ENCODE measurements around the gene ARRB2. TPM values are rescaled to one million over a fixed set of nuclear protein-coding genes. Genes with fewer than 3 reads are reported as not detected.
A peak's percentile ranks its signal among the peaks of the same experiment; 100 is the strongest.
"Not testable (repeated sequence)": the region's sequence is repeated elsewhere in the genome, so short reads cannot be mapped to it uniquely, and the experiment has no call there.

ARRB2 gene
- total RNA-seq, 1 donor from 2014 or later = 2.7 TPM

DNA sequence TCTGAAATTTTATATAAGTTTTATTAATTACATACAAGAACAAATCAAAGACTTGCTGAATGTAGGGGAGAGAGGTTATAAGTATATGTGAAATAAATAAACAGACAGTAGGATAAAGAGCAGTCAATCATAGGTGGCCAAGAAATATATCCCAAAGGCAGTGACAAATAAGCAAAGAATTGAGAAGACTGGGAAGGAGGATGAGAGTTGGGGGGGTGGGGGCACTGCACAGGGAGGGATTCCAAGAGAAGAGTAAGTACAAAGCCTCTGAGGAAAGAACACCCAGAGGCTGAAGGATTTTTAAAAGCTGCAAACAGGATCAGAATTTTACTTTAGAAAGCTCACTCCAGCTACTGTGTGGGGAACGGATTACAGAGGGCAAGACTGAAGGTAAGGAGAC lies 9.3 kb upstream of the ARRB2 start:
- DNase-seq (ENCODE audit: low read depth) = no peak

DNA sequence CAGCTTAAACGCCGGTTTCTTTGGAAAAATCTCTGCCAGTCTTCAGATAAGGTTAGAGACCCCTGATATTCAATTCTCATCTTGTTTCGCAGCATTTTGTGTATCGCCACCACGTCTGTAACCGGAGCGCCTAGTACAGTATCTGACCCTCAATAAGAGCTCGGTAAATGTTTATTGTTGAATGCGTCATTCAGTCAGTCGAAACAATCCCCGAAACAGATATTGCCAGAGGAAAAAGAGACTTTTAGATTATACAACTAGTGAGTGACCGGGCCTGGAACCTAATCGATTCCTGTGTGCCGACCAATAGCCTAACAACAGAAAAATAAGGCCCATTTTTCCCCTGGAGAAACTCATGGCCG lies 7.1 kb upstream of the ARRB2 start:
- DNase-seq (ENCODE audit: low read depth) = no peak

DNA sequence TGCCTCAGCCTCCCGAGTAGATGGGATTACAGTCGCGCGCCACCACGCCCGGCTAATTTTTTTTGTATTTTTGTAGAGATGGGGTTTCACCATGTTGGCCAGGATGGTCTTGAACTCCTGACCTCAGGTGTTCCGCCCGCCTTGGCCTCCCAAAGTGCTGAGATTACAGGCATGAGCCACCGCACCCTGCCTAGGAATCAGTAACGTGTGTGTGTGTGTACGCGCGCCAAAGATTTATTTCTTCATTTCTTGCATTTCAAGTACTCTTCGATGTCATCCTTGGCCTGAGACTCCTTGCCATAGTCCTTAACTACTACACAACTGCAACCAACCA lies 5.9 kb upstream of the ARRB2 start:
- not testable (repeated sequence) for DNase-seq (ENCODE audit: low read depth)

DNA sequence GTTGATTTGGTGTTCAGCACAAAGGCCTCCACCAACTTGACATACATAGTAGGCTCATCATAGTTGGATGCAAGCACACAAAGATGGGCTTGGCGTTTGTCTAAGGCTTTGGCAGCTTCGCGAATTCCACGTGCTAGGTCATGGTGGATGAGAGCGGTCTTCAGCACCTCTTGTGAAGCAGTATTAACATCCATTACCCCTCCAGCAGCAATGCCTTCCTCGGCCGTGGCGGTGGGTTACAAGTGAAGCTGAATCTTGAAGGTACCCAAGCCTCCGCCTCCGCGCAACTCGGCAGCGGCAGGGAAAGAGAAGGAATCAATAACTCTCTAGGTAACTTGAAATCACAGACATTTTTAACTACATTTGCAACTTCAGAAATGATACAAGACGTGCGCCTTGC lies 5.4 kb upstream of the ARRB2 start:
- DNase-seq (ENCODE audit: low read depth) = no peak

DNA sequence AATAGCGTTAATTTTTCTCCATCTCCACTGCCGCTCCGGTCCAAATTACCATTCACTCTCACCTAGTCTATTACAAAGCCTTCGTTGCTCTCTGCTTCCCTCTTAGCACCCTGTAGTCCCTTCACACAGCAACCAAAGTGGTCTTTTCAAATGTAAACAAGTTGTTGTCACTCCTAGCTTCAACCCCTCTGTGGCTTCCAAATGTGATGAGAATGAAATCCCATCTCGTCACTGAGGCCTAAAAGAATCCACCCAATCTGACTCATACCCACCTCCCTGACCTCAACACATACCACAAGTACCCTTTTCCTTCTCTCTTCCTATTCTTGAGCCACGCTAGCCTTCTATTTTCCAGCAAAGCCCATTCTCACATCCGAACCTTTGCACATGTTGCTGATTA lies 4.3 kb upstream of the ARRB2 start:
- peak; percentile 59 for DNase-seq (ENCODE audit: low read depth)

DNA sequence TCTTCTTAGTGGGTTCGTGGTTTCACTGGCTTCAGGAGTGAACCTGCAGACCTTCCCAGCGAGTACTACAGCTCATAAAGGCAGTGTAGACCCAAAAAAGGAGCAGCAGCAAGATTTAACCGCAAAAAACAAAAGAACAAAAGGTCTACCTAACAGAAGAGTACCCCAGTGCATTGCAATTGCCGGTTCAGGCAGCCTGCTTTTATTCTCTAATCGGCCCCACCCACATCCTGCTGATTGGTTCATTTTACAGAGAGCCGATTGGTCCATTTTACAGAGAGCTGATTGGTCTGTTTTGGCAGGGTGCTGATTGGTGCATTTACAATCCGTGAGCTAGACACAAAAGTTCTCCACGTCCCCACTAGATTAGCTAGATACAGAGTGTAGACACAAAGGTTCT lies 2.0 kb upstream of the ARRB2 start:
- no peak for DNase-seq (ENCODE audit: low read depth)

DNA sequence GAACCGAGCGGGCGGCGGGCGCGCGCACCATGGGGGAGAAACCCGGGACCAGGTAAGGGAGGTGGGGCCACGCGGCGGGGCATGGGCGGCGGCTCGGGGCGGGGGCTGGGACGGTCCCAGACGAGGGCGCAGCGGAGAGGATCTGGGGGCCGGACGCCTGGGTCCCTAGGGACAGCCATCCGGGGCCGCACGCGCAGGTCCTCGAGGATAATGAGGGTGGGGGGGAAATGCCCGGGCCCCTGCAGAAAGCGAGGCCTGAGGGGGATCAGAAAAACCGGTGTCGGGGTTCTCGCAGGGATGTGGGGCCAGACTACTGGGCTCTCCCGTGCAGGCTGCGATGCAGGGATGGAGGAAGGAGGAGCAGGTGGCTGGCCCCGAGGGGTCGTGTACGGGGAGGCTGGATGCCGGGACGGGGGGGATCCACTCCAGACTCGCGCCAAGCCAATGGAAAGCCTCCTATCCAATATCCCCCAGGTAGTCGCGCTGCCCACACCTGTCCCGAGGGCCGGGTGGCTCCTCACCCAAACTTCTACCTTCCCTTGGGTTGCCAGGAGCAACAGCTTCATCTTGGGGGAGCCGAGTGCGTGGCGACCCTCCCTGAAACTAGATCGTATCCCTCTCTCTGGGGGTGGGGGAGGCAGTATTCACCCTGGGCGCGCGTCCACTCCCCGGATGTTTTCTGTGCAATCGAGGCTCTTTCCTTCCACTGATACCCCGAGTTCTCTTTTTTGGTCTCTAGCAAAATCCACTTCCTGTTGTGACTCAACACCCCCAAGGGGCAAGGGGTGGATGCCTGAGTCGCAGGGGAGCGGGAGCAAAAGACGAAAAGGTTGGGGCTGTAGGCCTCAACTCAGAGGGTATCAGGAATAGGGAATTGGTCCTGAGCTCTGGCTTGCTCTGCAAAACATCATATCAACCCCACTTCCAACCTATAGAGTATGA lies 532 bp downstream of the ARRB2 start:
- no peak for DNase-seq (ENCODE audit: low read depth)

DNA sequence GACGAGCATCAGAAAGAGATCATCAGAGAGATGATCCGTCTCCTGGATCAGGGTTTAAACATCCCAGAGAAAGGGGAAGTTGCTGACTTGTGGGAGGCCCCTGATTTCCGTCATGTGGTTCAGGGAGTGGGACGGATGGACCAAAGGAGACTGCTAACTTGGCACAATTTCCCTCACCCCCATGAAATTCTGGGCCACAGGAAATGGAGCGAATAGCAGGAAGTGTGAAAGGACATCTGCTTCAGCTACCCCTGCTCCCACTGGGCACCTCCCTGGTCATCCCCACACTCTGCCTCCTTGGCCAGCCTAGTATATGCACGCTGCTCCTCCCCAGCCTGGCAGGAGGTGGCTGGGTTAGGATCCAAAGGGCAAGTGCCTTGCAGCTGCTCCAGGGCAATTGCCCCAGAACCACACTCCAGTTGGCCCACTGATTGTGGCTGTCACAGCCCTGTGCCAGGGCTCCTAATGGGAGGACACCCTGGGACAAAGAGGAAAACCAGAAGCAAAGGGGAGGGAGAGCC lies 1.3 kb downstream of the ARRB2 start:
- DNase-seq (ENCODE audit: low read depth) = no peak

DNA sequence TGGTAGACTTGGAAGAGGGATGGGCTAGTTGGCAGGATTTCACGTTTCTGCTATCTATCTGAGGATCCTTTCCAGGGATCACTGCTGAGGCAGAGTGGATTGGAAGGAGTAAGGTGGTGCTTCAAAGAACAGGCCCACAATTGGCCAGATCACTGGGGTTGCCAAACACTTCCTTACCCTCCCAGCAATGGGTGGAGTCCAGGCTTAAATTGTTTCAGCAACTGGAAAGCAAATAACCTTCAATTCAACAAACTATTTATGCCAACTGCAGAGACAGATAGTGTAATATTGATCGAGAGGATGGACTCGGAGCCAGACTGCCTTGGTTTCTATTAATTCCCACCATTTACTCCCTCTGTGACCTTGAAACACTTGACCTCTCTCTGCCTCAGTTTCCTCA lies 2.1 kb downstream of the ARRB2 start:
- DNase-seq (ENCODE audit: low read depth) = no peak

DNA sequence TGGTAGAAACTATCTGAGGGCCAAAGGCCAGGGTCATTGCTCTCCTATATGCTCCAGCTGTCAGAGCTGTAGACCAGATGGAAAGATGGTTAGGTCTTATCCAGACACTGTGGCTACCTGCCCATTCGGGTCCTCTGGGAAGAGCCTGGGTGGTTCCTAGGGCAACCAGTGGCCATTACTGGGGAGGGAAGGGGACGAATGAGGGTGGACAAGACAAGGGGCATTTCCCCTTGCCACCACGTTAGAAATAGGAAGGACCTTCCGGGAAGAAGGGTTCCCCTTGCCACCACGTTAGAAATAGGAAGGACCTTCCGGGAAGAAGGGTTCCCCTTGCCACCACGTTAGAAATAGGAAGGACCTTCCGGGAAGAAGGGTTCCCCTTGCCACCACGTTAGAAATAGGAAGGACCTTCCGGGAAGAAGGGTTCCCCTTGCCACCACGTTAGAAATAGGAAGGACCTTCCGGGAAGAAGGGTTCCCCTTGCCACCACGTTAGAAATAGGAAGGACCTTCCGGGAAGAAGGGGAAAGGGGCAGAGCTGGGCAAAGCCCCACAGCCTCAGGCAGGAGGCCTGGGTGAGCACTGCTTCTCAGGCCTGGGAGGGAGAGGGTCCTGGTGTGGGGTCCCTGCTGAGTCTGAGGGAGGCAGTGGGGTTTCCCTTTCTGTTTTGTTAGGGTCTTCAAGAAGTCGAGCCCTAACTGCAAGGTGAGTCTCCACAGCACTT lies 4.1 kb downstream of the ARRB2 start:
- not testable (repeated sequence) for DNase-seq (ENCODE audit: low read depth)

DNA sequence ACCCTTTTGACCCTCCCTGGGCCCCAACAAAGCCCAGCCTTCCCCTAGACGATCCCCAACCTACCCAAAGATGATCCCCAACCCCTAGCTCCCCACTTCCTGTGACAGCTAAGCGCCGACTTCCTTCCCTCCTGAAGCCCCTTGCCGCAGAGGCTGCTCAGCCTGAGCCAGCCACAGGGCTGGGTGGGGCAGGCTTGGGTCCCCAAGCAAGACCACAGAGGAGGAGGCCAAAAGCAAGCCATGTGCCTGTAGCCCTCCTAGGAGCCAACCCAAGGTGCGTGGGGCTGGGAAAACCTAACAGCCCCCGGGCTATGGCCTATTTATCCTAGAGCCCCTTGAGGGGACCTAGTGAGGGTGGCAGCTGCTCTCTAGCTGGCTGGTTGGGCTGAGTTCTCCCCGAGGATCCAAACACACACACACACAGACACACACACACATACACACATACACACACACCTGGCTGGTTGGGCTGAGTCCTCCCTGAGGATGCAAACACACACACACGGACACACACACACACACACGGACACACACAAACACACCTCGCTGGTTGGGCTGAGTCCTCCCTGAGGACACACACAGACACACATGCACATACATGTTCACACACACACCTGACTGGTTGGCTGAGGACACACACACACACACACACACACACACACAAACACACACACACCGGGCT lies 4.8 kb downstream of the ARRB2 start:
- DNase-seq (ENCODE audit: low read depth) = no peak

DNA sequence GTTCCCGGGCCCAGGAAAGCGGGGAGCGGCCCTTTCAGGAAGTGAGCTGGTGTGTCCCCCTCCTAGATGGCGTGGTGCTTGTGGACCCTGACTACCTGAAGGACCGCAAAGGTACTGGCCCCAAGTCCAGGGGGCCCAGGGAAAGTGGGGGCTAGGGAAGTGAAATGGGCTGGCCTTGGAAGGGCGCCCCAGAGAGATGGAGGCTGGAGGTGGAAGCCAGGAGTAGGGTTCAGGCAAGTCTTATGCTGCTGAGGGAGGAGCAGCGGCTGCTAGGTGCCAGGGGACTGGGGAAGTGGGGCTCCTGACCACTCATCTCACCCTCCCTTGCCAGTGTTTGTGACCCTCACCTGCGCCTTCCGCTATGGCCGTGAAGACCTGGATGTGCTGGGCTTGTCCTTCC lies 5.6 kb downstream of the ARRB2 start:
- no peak for DNase-seq (ENCODE audit: low read depth)

DNA sequence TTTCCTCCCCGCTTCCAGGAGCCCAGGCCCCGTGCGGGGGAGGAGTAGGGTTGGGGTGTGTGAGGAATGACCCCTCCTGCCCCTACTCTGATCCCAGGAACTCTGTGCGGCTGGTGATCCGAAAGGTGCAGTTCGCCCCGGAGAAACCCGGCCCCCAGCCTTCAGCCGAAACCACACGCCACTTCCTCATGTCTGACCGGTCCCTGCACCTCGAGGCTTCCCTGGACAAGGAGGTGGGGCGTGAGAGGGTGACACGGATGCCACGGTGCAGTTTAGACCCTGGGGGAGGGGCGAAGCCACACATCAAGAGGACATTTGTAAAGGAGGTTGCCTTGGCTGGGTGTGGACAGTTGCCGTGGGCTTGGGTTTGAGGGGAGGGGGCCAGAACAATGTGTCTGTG lies 7.4 kb downstream of the ARRB2 start:
- no peak for DNase-seq (ENCODE audit: low read depth)

DNA sequence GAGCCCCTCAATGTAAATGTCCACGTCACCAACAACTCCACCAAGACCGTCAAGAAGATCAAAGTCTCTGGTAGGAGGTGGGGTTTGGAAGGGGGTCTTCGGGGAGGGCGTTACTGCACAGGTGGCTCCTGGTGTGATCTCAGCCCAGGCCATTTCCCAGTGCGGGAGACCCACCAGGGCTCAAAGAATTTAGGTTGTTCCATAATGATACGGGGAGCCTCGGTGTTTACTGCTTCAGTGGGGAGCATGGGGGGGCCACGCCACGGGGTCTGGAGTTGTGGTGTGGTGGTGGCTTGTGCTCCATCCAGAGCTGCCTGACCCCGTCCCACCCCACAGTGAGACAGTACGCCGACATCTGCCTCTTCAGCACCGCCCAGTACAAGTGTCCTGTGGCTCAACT lies 7.8 kb downstream of the ARRB2 start:
- no peak for DNase-seq (ENCODE audit: low read depth)

DNA sequence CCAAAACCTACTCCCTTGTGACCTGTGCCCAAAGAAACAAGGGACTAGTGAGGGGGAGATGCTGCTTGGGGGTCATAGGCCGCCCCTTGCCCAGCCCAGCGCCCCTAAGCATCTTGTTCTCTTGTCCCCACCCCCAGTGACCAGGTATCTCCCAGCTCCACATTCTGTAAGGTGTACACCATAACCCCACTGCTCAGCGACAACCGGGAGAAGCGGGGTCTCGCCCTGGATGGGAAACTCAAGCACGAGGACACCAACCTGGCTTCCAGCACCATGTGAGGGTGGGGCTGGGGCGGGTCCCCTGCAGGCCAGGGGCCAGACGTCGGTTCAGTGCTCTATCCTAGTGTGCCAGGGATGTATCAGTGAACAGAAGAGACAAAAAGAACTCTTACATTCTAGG lies 8.7 kb downstream of the ARRB2 start:
- DNase-seq (ENCODE audit: low read depth) = no peak

DNA sequence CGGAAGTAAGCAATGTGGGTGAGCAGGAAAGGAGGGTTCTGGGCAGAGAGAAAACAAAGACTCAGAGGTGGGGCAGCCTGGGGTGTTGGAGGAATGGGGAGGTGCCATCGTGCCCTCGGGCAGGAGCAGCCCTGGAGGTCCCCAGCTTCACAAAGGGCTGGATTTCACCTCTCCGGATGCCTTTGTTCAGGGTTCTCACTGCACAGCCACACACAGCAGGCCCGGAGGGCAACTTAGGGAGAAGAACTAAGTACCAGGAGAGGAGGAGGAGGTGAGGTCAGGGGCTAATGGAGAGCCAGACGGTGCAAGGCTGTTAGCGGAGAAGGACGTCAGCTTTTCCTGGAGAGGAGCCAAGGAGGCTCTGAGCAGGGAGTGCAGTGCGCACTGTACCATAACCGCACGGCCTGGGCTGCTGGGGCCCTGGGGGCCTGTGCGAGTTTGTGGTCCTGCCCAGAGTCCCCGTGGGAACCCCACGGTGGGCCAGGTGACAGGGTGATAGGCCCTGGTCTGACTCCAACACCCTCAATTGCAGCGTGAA lies 9.3 kb downstream of the ARRB2 start:
- DNase-seq (ENCODE audit: low read depth) = peak; percentile 48

DNA sequence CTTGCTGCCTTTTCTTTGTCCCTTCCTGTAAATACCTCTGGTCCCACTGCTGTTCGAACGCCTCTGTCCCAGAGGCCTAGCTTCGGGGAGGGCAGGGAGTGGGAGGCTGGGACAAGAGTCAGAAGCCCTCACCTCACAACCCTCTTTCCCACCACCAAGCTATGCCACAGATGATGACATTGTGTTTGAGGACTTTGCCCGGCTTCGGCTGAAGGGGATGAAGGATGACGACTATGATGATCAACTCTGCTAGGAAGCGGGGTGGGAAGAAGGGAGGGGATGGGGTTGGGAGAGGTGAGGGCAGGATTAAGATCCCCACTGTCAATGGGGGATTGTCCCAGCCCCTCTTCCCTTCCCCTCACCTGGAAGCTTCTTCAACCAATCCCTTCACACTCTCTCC lies 10.4 kb downstream of the ARRB2 start:
- DNase-seq (ENCODE audit: low read depth) = no peak

DNA sequence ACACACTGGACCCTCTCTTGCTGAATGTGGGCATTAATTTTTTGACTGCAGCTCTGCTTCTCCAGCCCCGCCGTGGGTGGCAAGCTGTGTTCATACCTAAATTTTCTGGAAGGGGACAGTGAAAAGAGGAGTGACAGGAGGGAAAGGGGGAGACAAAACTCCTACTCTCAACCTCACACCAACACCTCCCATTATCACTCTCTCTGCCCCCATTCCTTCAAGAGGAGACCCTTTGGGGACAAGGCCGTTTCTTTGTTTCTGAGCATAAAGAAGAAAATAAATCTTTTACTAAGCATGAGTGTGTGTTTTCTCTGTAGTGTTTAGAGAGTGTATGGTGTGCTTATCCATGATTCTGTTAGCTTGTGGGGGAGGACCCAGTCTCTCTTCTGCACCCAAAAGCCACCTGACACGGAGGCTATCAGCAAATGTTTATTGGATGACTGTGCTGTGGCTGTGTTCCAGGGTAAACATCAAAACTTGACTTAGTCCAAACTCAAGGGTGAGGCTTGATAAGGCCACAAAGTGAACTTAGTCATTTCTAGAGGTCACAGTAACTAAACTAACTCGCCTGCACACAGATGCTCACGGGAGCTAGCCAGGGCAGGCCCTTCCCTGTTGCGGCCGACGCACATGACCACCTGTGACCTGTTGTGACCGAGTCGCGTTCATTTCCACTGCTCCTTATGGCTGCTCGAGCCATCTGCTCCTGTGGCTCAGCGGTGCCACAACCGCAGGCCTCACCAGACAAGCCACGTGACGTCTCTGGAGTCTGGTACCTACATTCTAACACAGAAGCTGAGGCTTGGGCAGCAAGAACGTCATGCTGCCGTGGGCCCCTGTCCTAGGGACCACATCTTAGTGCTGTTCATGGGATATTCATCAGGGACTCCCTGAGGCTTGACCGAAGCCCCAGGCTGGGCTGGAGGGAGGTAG lies 11.0 kb downstream of the ARRB2 start:
- DNase-seq (ENCODE audit: low read depth) = peak; percentile 42

DNA sequence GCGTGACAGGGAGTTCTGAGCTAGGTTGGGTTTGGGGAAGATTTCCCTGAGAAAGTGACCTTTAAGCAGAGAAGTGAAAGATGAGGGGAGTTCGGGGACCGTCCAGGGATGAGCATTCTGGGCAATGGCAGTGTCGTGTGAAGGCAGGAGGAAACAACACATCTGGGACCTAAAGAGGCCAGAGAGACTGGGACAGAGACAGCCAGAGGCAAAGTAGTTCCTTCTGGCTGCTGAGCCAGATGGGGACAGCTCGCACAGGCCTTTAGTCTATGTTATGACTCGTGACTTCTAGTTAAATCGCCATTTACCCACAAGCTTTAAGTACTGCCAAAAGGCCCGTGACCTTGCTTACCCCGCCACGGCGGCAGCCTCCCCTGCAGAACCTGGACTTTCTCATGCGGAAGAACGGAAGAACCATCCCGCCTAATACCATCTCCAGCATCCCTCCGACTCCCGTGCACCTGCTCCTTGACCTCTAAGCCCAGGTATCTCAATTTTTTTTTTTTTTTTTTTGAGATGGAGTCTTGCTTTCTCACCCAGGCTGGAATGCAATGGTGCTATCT lies 12.3 kb downstream of the ARRB2 start:
- DNase-seq (ENCODE audit: low read depth) = no peak

DNA sequence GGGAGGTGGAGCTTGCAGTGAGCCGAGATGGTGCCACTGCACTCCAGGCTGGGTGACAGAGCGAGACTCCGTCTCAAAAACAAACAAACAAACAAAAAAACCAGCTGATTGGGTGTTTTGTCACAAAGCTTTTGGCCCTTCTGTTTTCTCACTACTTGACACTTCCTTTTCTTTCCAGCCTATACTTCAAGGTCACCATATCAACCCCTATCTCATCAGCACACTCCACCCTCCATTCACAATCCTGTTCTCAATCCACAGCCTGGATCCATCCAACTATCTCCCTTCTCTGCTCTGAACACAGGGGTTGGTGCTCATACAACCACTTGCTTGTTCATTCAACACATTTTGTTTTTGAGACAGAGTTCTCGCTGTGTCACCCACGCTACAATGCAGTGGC lies 14.2 kb downstream of the ARRB2 start:
- DNase-seq (ENCODE audit: low read depth) = no peak

Data from renal cortical epithelial cell (primary cell).